ENCODE results near the gene WNK1. TPM values are rescaled to one million over a fixed set of nuclear protein-coding genes. Genes with fewer than 3 reads are reported as not detected.

Gene WNK1
- total and polyA plus RNA-seq, 2 of the 8 experiments (the other 6 are each of a cell fraction or from before 2014, with no cell fraction given): 88.2 to 157 TPM

DNA sequence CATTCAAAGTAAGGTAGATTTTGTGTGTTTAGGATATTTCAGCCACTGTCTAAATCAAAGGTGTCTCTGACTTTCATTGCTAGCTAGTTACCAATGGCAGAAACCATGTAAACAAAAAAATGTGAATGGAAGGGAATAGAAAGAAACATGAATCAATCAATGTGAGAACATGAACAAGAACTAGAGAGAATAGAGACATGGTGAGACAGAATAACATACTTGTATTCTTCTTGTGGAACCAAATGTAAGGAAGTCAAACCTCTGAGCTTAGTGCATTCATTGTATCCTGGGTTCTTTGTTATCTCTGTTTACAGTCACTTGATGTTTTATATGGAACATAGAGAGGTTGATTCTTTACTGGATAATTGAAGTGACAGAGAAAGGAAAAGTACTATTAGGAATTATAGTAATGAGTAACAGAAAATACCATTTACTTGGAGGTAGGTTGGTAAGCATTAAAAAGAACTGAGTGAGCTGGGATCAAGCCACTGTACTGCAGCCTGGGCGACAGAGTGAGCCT, 2.6 kb upstream of the WNK1 start:
- WGBS, 2 experiments (ENCODE audit: extremely low coverage in 1 of 2, insufficient coverage in 1 of 2, insufficient read length in 1 of 2, insufficient replicate concordance in 2 of 2, low coverage in 1 of 2, low lambda C conversion rate in 2 of 2, missing lambda C conversion rate in 1 of 2): 73% methylated on average over 1 of the region's 1 CpG; no CpG with 5 or more reads in 1 of the 2 experiments
- Histone ChIP-seq H3K79me1 (ENCODE audit: low read depth, low read length) (no peaks in the 10 kb centered on the region), H3K27me3 (replicated peaks in 1 of 4; ENCODE audit: control insufficient read depth in 3 of 4, extremely low read depth in 1 of 4, insufficient read depth in 3 of 4, low read length in 3 of 4) (no peaks in the 10 kb centered on the region), H2AFZ (ENCODE audit: low read length) (no peak overlapping the region), H3K9me3 (ENCODE audit: insufficient read depth in 2 of 2, low read depth in 1 of 2, low read length in 1 of 2) (no peaks in the 10 kb centered on the region), H2AK5ac (ENCODE audit: low read depth, low read length) (no peak overlapping the region), H2BK15ac (ENCODE audit: low read length) (no peak overlapping the region), H3K9ac (replicated peaks in 1 of 4; ENCODE audit: extremely low read depth in 1 of 4, low read depth in 3 of 4, low read length in 3 of 4) (no peak overlapping the region), H2BK12ac (ENCODE audit: low read depth, low read length) (no peak overlapping the region), H3K36me3 (ENCODE audit: control insufficient read depth in 2 of 4, insufficient read depth in 4 of 4, low read length in 3 of 4) (no peaks in the 10 kb centered on the region), H3K18ac (ENCODE audit: extremely low read depth, low read length) (no peak overlapping the region), H4K20me1 (replicated peaks in 1 of 2; ENCODE audit: control insufficient read depth in 1 of 2, insufficient read depth in 2 of 2, low read length in 2 of 2) (peaks cover 14 to 15% of the 10 kb centered on the region in 2 experiments), H2BK5ac (ENCODE audit: low read depth, low read length) (no peak overlapping the region), H3K4me2 (ENCODE audit: insufficient read depth in 1 of 2, low read depth in 2 of 2, low read length in 2 of 2) (no peak overlapping the region; a peak in 1 of 4 replicates), H2BK120ac (replicated peaks; ENCODE audit: low read depth, low read length) (no peak overlapping the region), H4K5ac (ENCODE audit: insufficient read length, low read depth, low read length) (no peak overlapping the region), H3K23me2 (ENCODE audit: low read depth, low read length) (peaks cover 18% of the 10 kb centered on the region), H3K4ac (replicated peaks; ENCODE audit: insufficient read length, low read depth, low read length) (no peak overlapping the region), H3K4me3 (ENCODE audit: extremely low read depth in 1 of 4, insufficient read depth in 2 of 4, low read depth in 3 of 4, low read length in 4 of 4) (no peak overlapping the region), H4K91ac (replicated peaks; ENCODE audit: insufficient read length, low read length) (no peak overlapping the region), H3K56ac (replicated peaks; ENCODE audit: insufficient read length, low read depth, low read length) (no peak overlapping the region), H4K8ac (ENCODE audit: extremely low read depth, insufficient read depth, low read length) (no peak overlapping the region), H3K79me2 (ENCODE audit: control insufficient read depth in 1 of 2, insufficient read depth in 2 of 2, low read length in 2 of 2) (peaks cover 7 to 16% of the 10 kb centered on the region in 2 experiments), H3K27ac (ENCODE audit: low read depth, low read length) (no peak overlapping the region), H3K4me1 (replicated peaks in 1 of 4; ENCODE audit: control insufficient read depth in 3 of 4, insufficient read depth in 4 of 4, low read length in 3 of 4) (peaks cover 3 to 5% (median 4%) of the 10 kb centered on the region in 4 experiments; a peak in 5 of 7 replicates), H3K23ac (ENCODE audit: insufficient read length) (no peak overlapping the region), H2BK20ac (ENCODE audit: low read length) (no peak overlapping the region), H3K14ac (ENCODE audit: insufficient read length) (no peak overlapping the region)
- ChIA-PET CTCF (ENCODE audit: partially characterized antibody) (interaction anchor here (0.6 to 4.1 kb wide), 16 partner anchors 9 to 179 kb away, joined by 3 to 35 read pairs (median 6); no protein-coding TSS in a partner anchor), POLR2A (ENCODE audit: partially characterized antibody) (interaction anchor here (1.2 to 3.5 kb wide), 5 partner anchors 8 to 124 kb away, joined by 3 to 20 read pairs (median 3); no protein-coding TSS in a partner anchor)
- DNase-seq (ENCODE audit: low read depth in 1 of 2, low spot score in 2 of 2): no peak
- no peak for FAIRE-seq
- no peak for TF ChIP-seq SIN3A (conservative IDR thresholded peaks at IDR 0.05 in 1 of 2, IDR thresholded peaks at IDR 0.05 in 1 of 2; ENCODE audit: low read depth in 1 of 2, low read length in 2 of 2)
- TF ChIP-seq MAX (IDR thresholded peaks at IDR 0.05): no peak
- TF ChIP-seq SIRT6 (IDR thresholded peaks at IDR 0.05; ENCODE audit: low read length): no peak
- no peak for TF ChIP-seq USF2 (IDR thresholded peaks at IDR 0.05; ENCODE audit: low read length)
- no peak for TF ChIP-seq NANOG (IDR thresholded peaks at IDR 0.05; ENCODE audit: insufficient read depth, low read depth, low read length, poor library complexity, severe bottlenecking)
- TF ChIP-seq CHD2 (IDR thresholded peaks at IDR 0.05; ENCODE audit: low read length): no peak
- TF ChIP-seq BCL11A (IDR thresholded peaks at IDR 0.05; ENCODE audit: low read depth in 2 of 2, low read length in 2 of 2): no peak
- TF ChIP-seq SP1 (IDR thresholded peaks at IDR 0.05; ENCODE audit: low read depth, low read length): no peak
- TF ChIP-seq CBX8 (IDR thresholded peaks at IDR 0.05; ENCODE audit: borderline replicate concordance, low read depth, low read length): no peak
- TF ChIP-seq TEAD4 (IDR thresholded peaks at IDR 0.05; ENCODE audit: low read depth, low read length): no peak
- TF ChIP-seq EGR1 (IDR thresholded peaks at IDR 0.05; ENCODE audit: borderline replicate concordance, low read depth, low read length): no peak
- no peak for TF ChIP-seq CTBP2 (IDR thresholded peaks at IDR 0.05; ENCODE audit: borderline replicate concordance, insufficient read depth, insufficient read length, low read length)
- no peak for TF ChIP-seq POLR2A (IDR thresholded peaks at IDR 0.05; ENCODE audit: control extremely low read depth in 1 of 2, low read depth in 2 of 2, low read length in 2 of 2)

Data from H1 (cell line).